Ecto neural progenitor cell (in vitro differentiated cells): ENCODE data around the gene SCNN1B.
A peak's percentile ranks its signal among the peaks of the same experiment; 100 is the strongest.
"Not testable (repeated sequence)": the region's sequence is repeated elsewhere in the genome, so short reads cannot be mapped to it uniquely, and the experiment has no call there.

Experiments used
- DNase-seq: peaks from one replicate; pipeline ENCODE4 v3.0.0-alpha.2; 2018; ENCODE audit warnings: low spot score

The SCNN1B gene

GRCh38 chr16:23381702-23382101, 79.6 kb downstream of the SCNN1B start:
- not testable (repeated sequence) for DNase-seq

GRCh38 chr16:23382279-23382678, 80.2 kb downstream of the SCNN1B start:
- no peak for DNase-seq

GRCh38 chr16:23383881-23384280, 81.8 kb downstream of the SCNN1B start:
- no peak for DNase-seq

GRCh38 chr16:23384878-23385277, 82.8 kb downstream of the SCNN1B start:
- DNase-seq, result no peak

- DNase-seq, result no peak
Observed at GRCh38 chr16:23385441-23385840, 83.3 kb downstream of the SCNN1B start.

- DNase-seq, result no peak
Observed at GRCh38 chr16:23387666-23388065, 85.6 kb downstream of the SCNN1B start.

GRCh38 chr16:23388786-23389185, 86.7 kb downstream of the SCNN1B start:
- no peak for DNase-seq

- no peak for DNase-seq
Observed at GRCh38 chr16:23389201-23389600, 87.1 kb downstream of the SCNN1B start.

GRCh38 chr16:23389936-23390335, 87.8 kb downstream of the SCNN1B start:
- not testable (repeated sequence) for DNase-seq

GRCh38 chr16:23391381-23392222, 89.5 kb downstream of the SCNN1B start:
- no peak for DNase-seq

GRCh38 chr16:23392223-23392600, 90.1 kb downstream of the SCNN1B start:
- DNase-seq, result no peak

- no peak for DNase-seq
Observed at GRCh38 chr16:23394141-23394831, 92.2 kb downstream of the SCNN1B start.

GRCh38 chr16:23395732-23396131, 93.6 kb downstream of the SCNN1B start:
- no peak for DNase-seq

GRCh38 chr16:23397464-23397863, 95.4 kb downstream of the SCNN1B start:
- DNase-seq, result no peak

- DNase-seq, result peak; percentile 84
Observed at GRCh38 chr16:23398987-23399805, 97.1 kb downstream of the SCNN1B start.

- not testable (repeated sequence) for DNase-seq
Observed at GRCh38 chr16:23400447-23400846, 98.3 kb downstream of the SCNN1B start.

- no peak for DNase-seq
Observed at GRCh38 chr16:23401139-23401538, 99.0 kb downstream of the SCNN1B start.

GRCh38 chr16:23402100-23402499, 100.0 kb downstream of the SCNN1B start:
- no peak for DNase-seq

- no peak for DNase-seq
Observed at GRCh38 chr16:23403547-23403946, 101.4 kb downstream of the SCNN1B start.

- DNase-seq, result no peak
Observed at GRCh38 chr16:23406024-23406423, 103.9 kb downstream of the SCNN1B start.

GRCh38 chr16:23406546-23407240, 104.6 kb downstream of the SCNN1B start:
- DNase-seq, result no peak
